Keratinocyte (primary cell): Measurements from ENCODE around the gene AQP5. TPM values are rescaled to one million over a fixed set of nuclear protein-coding genes. Genes with fewer than 3 reads are reported as not detected.

Source experiments
- DNase-seq: peaks from one replicate; pipeline ENCODE4 v3.0.0-alpha.2; 2011; ENCODE audit warnings: low read depth, missing footprints, low spot score
- FAIRE-seq: peaks from 2 replicates; lab custom pipeline; 2011; peaks lifted over from hg19 to GRCh38; lab: Jason Lieb, UNC
- H2AFZ ChIP-seq: 2 replicates; pipeline ENCODE4 v1.6.0; 2012; ENCODE audit warnings: low read length, control low read depth, inconsistent platforms; ENCODE audit not compliant: control insufficient read depth
- H3K27ac ChIP-seq: 2 replicates; pipeline ENCODE4 v1.5.1; 2011; ENCODE audit warnings: low read length; ENCODE audit not compliant: control insufficient read depth, insufficient read depth
- H3K27me3 ChIP-seq: 3 replicates; pipeline ENCODE4 v1.6.0; 2011; ENCODE audit warnings: low read length; ENCODE audit not compliant: control insufficient read depth, insufficient read depth; ENCODE audit errors: extremely low read depth
- H3K36me3 ChIP-seq, 2 experiments: 2 replicates in 1 of 2; 3 replicates in 1 of 2; pipeline ENCODE4 v1.5.1; 2011; ENCODE audit warnings: low read length in 2 of 2, mild to moderate bottlenecking in 1 of 2; ENCODE audit not compliant: control insufficient read depth in 2 of 2, insufficient read depth in 2 of 2; ENCODE audit errors: extremely low read depth in 1 of 2
- H3K4me1 ChIP-seq: 3 replicates; pipeline ENCODE4 v1.5.1; 2011; ENCODE audit warnings: low read length; ENCODE audit not compliant: control insufficient read depth, insufficient read depth; ENCODE audit errors: extremely low read depth
- H3K4me2 ChIP-seq: 3 replicates; pipeline ENCODE4 v1.6.0; 2011; ENCODE audit warnings: low read depth, low read length; ENCODE audit not compliant: control insufficient read depth, insufficient read depth; ENCODE audit errors: extremely low read depth
- H3K4me3 ChIP-seq, 3 experiments: fragments of 200-600 bp in 1 of 3; sonication (generic) in 1 of 3; 2 replicates in 2 of 3; 3 replicates in 1 of 3; pipeline ENCODE4 v1.5.1; 2011 to 2016; ENCODE audit warnings: low read length in 3 of 3, mild to moderate bottlenecking in 3 of 3, control low read depth in 2 of 3, inconsistent platforms in 1 of 3, low read depth in 1 of 3, mixed read lengths in 1 of 3, mixed run types in 1 of 3, moderate library complexity in 1 of 3; ENCODE audit not compliant: control insufficient read depth in 2 of 3, insufficient read depth in 2 of 3; ENCODE audit errors: extremely low read depth in 1 of 3
- H3K79me2 ChIP-seq: 2 replicates; pipeline ENCODE4 v1.6.0; 2012; ENCODE audit warnings: low read length; ENCODE audit not compliant: control insufficient read depth, insufficient read depth
- H3K9ac ChIP-seq: 3 replicates; pipeline ENCODE4 v1.6.0; 2011; ENCODE audit warnings: low read length; ENCODE audit not compliant: control insufficient read depth, insufficient read depth; ENCODE audit errors: extremely low read depth
- H3K9me1 ChIP-seq: 3 replicates; pipeline ENCODE4 v1.6.0; 2011; ENCODE audit warnings: low read length; ENCODE audit not compliant: control insufficient read depth, insufficient read depth; ENCODE audit errors: extremely low read depth
- H3K9me3 ChIP-seq: 2 replicates; pipeline ENCODE4 v1.5.1; 2012; ENCODE audit warnings: low read depth, low read length; ENCODE audit not compliant: control insufficient read depth
- H4K20me1 ChIP-seq: 3 replicates; pipeline ENCODE4 v1.6.0; 2011; ENCODE audit warnings: low read length; ENCODE audit not compliant: control insufficient read depth, insufficient read depth; ENCODE audit errors: extremely low read depth
- CTCF ChIP-seq, 3 experiments: IDR thresholded peaks in 1 of 3; conservative IDR thresholded peaks in 1 of 3; optimal IDR thresholded peaks in 1 of 3; 2 replicates in 2 of 3; 3 replicates in 1 of 3; pipeline versions ENCODE3 to v1.5.1; 2011; ENCODE audit warnings: low read length in 3 of 3, mild to moderate bottlenecking in 3 of 3, moderate library complexity in 2 of 3, control low read depth in 1 of 3, inconsistent platforms in 1 of 3; ENCODE audit not compliant: insufficient read depth in 2 of 3; ENCODE audit errors: extremely low read depth in 1 of 3
- EZH2 ChIP-seq: IDR thresholded peaks from one replicate; pipeline ENCODE4 v1.6.1; 2012; ENCODE audit warnings: inconsistent platforms, mild to moderate bottlenecking, low read length, moderate library complexity
- dilution Hi-C: fragments of 300-500 bp; cut with MboI; formaldehyde crosslinking; loops from one replicate; pipeline ENCODE4 v1.7.0; 2020; ENCODE audit warnings: low sequenced_read_pairs; ENCODE audit not compliant: extremely low pct_ligation_motif_present
- polyA plus RNA-seq, 5 experiments: library from polyadenylated mRNA; depleted of rRNA in 3 of 5; stranded (reverse) in 3 of 5; stranded (forward) in 1 of 5; unstranded in 1 of 5; fragments of >200 nt; gene quantifications; 1 replicate in 1 of 5; 2 replicates in 3 of 5; 3 replicates in 1 of 5; pipeline versions ENCODE4 v1.2.1 to v1.2.3, GENCODE V29; 2011 to 2012; ENCODE audit warnings: missing spikeins in 2 of 5, low read depth in 1 of 5, low replicate concordance in 1 of 5

Gene AQP5
- polyA plus RNA-seq, 1 donor (not counting 4 experiments of a cell fraction or from before 2014, with no cell fraction given), result not detected

GRCh38 chr12:49917788-49918173, 43.9 kb upstream of the AQP5 start:
- Histone ChIP-seq H2AFZ (no peak overlapping the region), H3K4me1 (no peaks in the 10 kb centered on the region), H3K27me3 (peaks cover 8% of the 10 kb centered on the region), H3K27ac (no peak overlapping the region), H3K79me2 (no peaks in the 10 kb centered on the region), H3K9ac (no peak overlapping the region), H3K9me3 (no peaks in the 10 kb centered on the region), H3K4me3 (no peak overlapping the region), H3K4me2 (no peak overlapping the region), H3K9me1 (no peaks in the 10 kb centered on the region), H4K20me1 (no peaks in the 10 kb centered on the region), H3K36me3 (no peaks in the 10 kb centered on the region)
- DNase-seq, result no peak
- dilution Hi-C loops, result no loop called here
- FAIRE-seq, result no peak
- TF ChIP-seq EZH2 (no peak), CTCF (optimal IDR thresholded peaks at IDR 0.05 in 1 of 3, IDR thresholded peaks at IDR 0.05 in 1 of 3, conservative IDR thresholded peaks at IDR 0.05 in 1 of 3; ENCODE audit: extremely low read depth in 1 of 3, insufficient read depth in 2 of 3, low read length in 3 of 3) (no peak)

GRCh38 chr12:49920241-49920914, 41.3 kb upstream of the AQP5 start:
- Histone ChIP-seq H4K20me1 (no peaks in the 10 kb centered on the region), H3K79me2 (no peaks in the 10 kb centered on the region), H3K9me1 (no peaks in the 10 kb centered on the region), H3K4me2 (no peak overlapping the region), H3K9me3 (no peaks in the 10 kb centered on the region), H3K27ac (no peak overlapping the region), H2AFZ (no peak overlapping the region), H3K4me3 (no peak overlapping the region), H3K9ac (no peak overlapping the region), H3K36me3 (no peaks in the 10 kb centered on the region), H3K27me3 (peaks cover 5% of the 10 kb centered on the region), H3K4me1 (no peaks in the 10 kb centered on the region)
- dilution Hi-C loops, result no loop called here
- FAIRE-seq (no peak), DNase-seq (no peak)
- TF ChIP-seq EZH2, result no peak
- TF ChIP-seq CTCF (optimal IDR thresholded peaks at IDR 0.05 in 1 of 3, IDR thresholded peaks at IDR 0.05 in 1 of 3, conservative IDR thresholded peaks at IDR 0.05 in 1 of 3; ENCODE audit: extremely low read depth in 1 of 3, insufficient read depth in 2 of 3, low read length in 3 of 3), result no peak
